ENCODE measurements around the gene TIMELESS.

TIMELESS gene

GRCh38 chr12:56487448-56488040 lies 38.3 kb upstream of the TIMELESS start:
- Histone ChIP-seq H3K79me2 (ENCODE audit: insufficient read depth, low read length) (no peaks in the 10 kb centered on the region), H2AFZ (ENCODE audit: low read length) (no peak overlapping the region), H3K36me3 (ENCODE audit: insufficient read depth, low read length) (no peaks in the 10 kb centered on the region), H3K4me3 (ENCODE audit: low read length, poor library complexity, severe bottlenecking) (no peak overlapping the region), H3F3A (ENCODE audit: low read depth) (no peaks in the 10 kb centered on the region), H3K4me2 (ENCODE audit: low read depth, low read length, poor library complexity, severe bottlenecking) (no peak overlapping the region), H3K9ac (ENCODE audit: low read depth, low read length, poor library complexity, severe bottlenecking) (no peak overlapping the region), H3K27me3 (ENCODE audit: insufficient read depth, low read length, poor library complexity, severe bottlenecking) (no peaks in the 10 kb centered on the region), H3K9me2 (replicated peaks; ENCODE audit: low read depth, low read length) (no peaks in the 10 kb centered on the region), H4K20me1 (ENCODE audit: insufficient read depth, low read length, poor library complexity, severe bottlenecking) (no peaks in the 10 kb centered on the region), H3K4me1 (ENCODE audit: insufficient read depth, low read length, poor library complexity, severe bottlenecking) (no peaks in the 10 kb centered on the region), H3K9me3 (ENCODE audit: insufficient read depth, low read depth, low read length) (no peaks in the 10 kb centered on the region)
- no peak for TF ChIP-seq CTCF (conservative IDR thresholded peaks at IDR 0.05; ENCODE audit: low read length)
- no peak for TF ChIP-seq EZH2phosphoT487 (IDR thresholded peaks at IDR 0.05; ENCODE audit: borderline replicate concordance)

- no peak overlapping the region for H2AFZ ChIP-seq (ENCODE audit: low read length)
- TF ChIP-seq EZH2phosphoT487 (IDR thresholded peaks at IDR 0.05; ENCODE audit: borderline replicate concordance) = no peak
- no peaks in the 10 kb centered on the region for H3K9me2 ChIP-seq (replicated peaks; ENCODE audit: low read depth, low read length)
- H3K9me3 ChIP-seq (ENCODE audit: insufficient read depth, low read depth, low read length) = no peaks in the 10 kb centered on the region
- no peaks in the 10 kb centered on the region for H3K36me3 ChIP-seq (ENCODE audit: insufficient read depth, low read length)
- no peak overlapping the region for H3K9ac ChIP-seq (ENCODE audit: low read depth, low read length, poor library complexity, severe bottlenecking)
- H3K4me3 ChIP-seq (ENCODE audit: low read length, poor library complexity, severe bottlenecking) = no peak overlapping the region
- H3K4me2 ChIP-seq (ENCODE audit: low read depth, low read length, poor library complexity, severe bottlenecking) = no peak overlapping the region
- no peaks in the 10 kb centered on the region for H3K79me2 ChIP-seq (ENCODE audit: insufficient read depth, low read length)
- no peaks in the 10 kb centered on the region for H4K20me1 ChIP-seq (ENCODE audit: insufficient read depth, low read length, poor library complexity, severe bottlenecking)
- no peaks in the 10 kb centered on the region for H3K27me3 ChIP-seq (ENCODE audit: insufficient read depth, low read length, poor library complexity, severe bottlenecking)
- H3K4me1 ChIP-seq (ENCODE audit: insufficient read depth, low read length, poor library complexity, severe bottlenecking) = no peaks in the 10 kb centered on the region
- no peaks in the 10 kb centered on the region for H3F3A ChIP-seq (ENCODE audit: low read depth)
Measured at GRCh38 chr12:56486694-56487093, 37.5 kb upstream of the TIMELESS start.

GRCh38 chr12:56484566-56484965 lies 35.3 kb upstream of the TIMELESS start:
- Histone ChIP-seq H3K36me3 (ENCODE audit: insufficient read depth, low read length) (no peaks in the 10 kb centered on the region), H3K4me3 (ENCODE audit: low read length, poor library complexity, severe bottlenecking) (no peak overlapping the region), H3K27me3 (ENCODE audit: insufficient read depth, low read length, poor library complexity, severe bottlenecking) (no peaks in the 10 kb centered on the region), H3K9me3 (ENCODE audit: insufficient read depth, low read depth, low read length) (no peaks in the 10 kb centered on the region), H3K79me2 (ENCODE audit: insufficient read depth, low read length) (no peaks in the 10 kb centered on the region), H3F3A (ENCODE audit: low read depth) (no peaks in the 10 kb centered on the region), H3K4me1 (ENCODE audit: insufficient read depth, low read length, poor library complexity, severe bottlenecking) (no peaks in the 10 kb centered on the region), H2AFZ (ENCODE audit: low read length) (no peak overlapping the region), H3K9ac (ENCODE audit: low read depth, low read length, poor library complexity, severe bottlenecking) (no peak overlapping the region), H3K9me2 (replicated peaks; ENCODE audit: low read depth, low read length) (no peaks in the 10 kb centered on the region), H3K4me2 (ENCODE audit: low read depth, low read length, poor library complexity, severe bottlenecking) (no peak overlapping the region), H4K20me1 (ENCODE audit: insufficient read depth, low read length, poor library complexity, severe bottlenecking) (no peaks in the 10 kb centered on the region)
- TF ChIP-seq CTCF (conservative IDR thresholded peaks at IDR 0.05; ENCODE audit: low read length) (no peak), EZH2phosphoT487 (IDR thresholded peaks at IDR 0.05; ENCODE audit: borderline replicate concordance) (no peak)

- Histone ChIP-seq H2AFZ (ENCODE audit: low read length) (no peak overlapping the region), H3K9me2 (replicated peaks; ENCODE audit: low read depth, low read length) (no peaks in the 10 kb centered on the region), H3K4me1 (ENCODE audit: insufficient read depth, low read length, poor library complexity, severe bottlenecking) (no peaks in the 10 kb centered on the region), H3K79me2 (ENCODE audit: insufficient read depth, low read length) (no peaks in the 10 kb centered on the region), H3F3A (ENCODE audit: low read depth) (no peaks in the 10 kb centered on the region), H3K36me3 (ENCODE audit: insufficient read depth, low read length) (no peaks in the 10 kb centered on the region), H3K9ac (ENCODE audit: low read depth, low read length, poor library complexity, severe bottlenecking) (no peak overlapping the region), H3K4me3 (ENCODE audit: low read length, poor library complexity, severe bottlenecking) (no peak overlapping the region), H3K27me3 (ENCODE audit: insufficient read depth, low read length, poor library complexity, severe bottlenecking) (no peaks in the 10 kb centered on the region), H3K9me3 (ENCODE audit: insufficient read depth, low read depth, low read length) (no peaks in the 10 kb centered on the region), H3K4me2 (ENCODE audit: low read depth, low read length, poor library complexity, severe bottlenecking) (no peak overlapping the region), H4K20me1 (ENCODE audit: insufficient read depth, low read length, poor library complexity, severe bottlenecking) (no peaks in the 10 kb centered on the region)
- no peak for TF ChIP-seq EZH2phosphoT487 (IDR thresholded peaks at IDR 0.05; ENCODE audit: borderline replicate concordance)
- no peak for TF ChIP-seq CTCF (conservative IDR thresholded peaks at IDR 0.05; ENCODE audit: low read length)
Measured at GRCh38 chr12:56479625-56480024, 30.4 kb upstream of the TIMELESS start.

All from Loucy (cell line).